ENCODE results near the gene ESYT1. TPM values are rescaled to one million over a fixed set of nuclear protein-coding genes. Genes with fewer than 3 reads are reported as not detected.
"Not testable (repeated sequence)": the region's sequence is repeated elsewhere in the genome, so short reads cannot be mapped to it uniquely, and the experiment has no call there.

The ESYT1 gene
- total RNA-seq, 1 experiment from 2014 or later, result 75.7 TPM

DNA sequence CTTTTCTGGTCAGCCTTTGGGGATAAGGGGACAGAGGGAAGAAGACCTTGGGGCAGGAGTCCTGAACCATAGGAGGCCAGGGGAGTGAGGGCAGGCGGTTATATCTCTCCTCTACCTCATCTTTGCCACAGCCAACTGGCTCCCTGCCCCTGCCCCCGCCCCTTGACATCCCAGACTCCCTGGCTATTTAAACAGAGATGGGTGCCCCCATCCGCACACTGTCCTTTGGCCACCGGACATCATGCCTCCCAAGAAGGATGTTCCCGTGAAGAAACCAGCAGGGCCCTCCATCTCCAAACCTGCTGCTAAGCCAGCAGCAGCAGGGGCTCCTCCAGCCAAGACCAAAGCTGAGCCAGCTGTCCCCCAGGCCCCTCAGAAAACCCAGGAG, 25.6 kb downstream of the ESYT1 start:
- H3K9me3 ChIP-seq (ENCODE audit: low read length), result no peaks in the 10 kb centered on the region
- peaks cover 19% of the 10 kb centered on the region for H3K79me2 ChIP-seq (ENCODE audit: low read length)
- H3K4me3 ChIP-seq (ENCODE audit: low read length), result peak overlapping the region; percentile 83; the same call in 1 of the 2 replicates
- H3K36me3 ChIP-seq (ENCODE audit: insufficient read depth, low read length), result no peaks in the 10 kb centered on the region
- no peaks in the 10 kb centered on the region for H3K9me2 ChIP-seq (replicated peaks; ENCODE audit: insufficient read depth, low read length)
- H3K4me2 ChIP-seq (ENCODE audit: low read depth, low read length, poor library complexity, severe bottlenecking), result peak overlapping the region; percentile 89
- peaks cover 38% of the 10 kb centered on the region for H3K4me1 ChIP-seq (ENCODE audit: low read length)
- H3K27me3 ChIP-seq (ENCODE audit: low read length), result no peaks in the 10 kb centered on the region
- DNase-seq, result no peak
- H3K27ac ChIP-seq (ENCODE audit: low read length), result peak overlapping the region; percentile 14; the same call in 1 of the 2 replicates
- peak overlapping the region; percentile 89 for H3K9ac ChIP-seq (ENCODE audit: low read length)
- H4K20me1 ChIP-seq (ENCODE audit: insufficient read depth, low read depth, low read length), result no peaks in the 10 kb centered on the region
- no peak overlapping the region for H2AFZ ChIP-seq (ENCODE audit: low read length)

DNA sequence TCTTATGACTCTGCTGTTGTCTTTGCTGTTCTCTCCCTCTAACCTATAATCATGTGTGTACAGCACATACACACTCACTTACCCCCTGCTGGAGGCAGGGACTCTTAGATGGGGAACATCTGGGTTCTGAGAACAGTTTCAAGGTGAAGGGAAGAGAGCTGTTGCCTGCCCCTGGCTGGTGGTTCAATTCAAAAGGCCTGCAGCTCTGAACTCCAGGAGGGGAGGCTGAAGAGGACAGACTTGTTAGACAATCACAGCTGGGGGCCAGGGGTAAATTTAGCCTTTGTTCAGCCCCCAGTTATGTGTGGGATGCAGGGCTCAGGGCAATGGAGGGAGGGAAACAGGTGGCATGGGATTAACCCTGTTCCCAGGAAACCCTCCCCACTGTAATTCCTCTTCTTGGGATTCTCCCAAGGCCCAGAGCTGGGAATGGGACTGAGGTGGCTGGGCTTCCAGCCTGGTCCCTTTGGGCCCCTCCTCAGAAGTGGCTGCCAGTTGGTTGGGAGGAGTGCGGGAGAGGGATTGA, 26.2 kb downstream of the ESYT1 start:
- Histone ChIP-seq H4K20me1 (ENCODE audit: insufficient read depth, low read depth, low read length) (no peaks in the 10 kb centered on the region), H3K4me2 (ENCODE audit: low read depth, low read length, poor library complexity, severe bottlenecking) (peak overlapping the region; percentile 89), H3K4me1 (ENCODE audit: low read length) (peaks cover 40% of the 10 kb centered on the region), H2AFZ (ENCODE audit: low read length) (no peak overlapping the region), H3K4me3 (ENCODE audit: low read length) (no peak overlapping the region), H3K79me2 (ENCODE audit: low read length) (peaks cover 25% of the 10 kb centered on the region), H3K9me3 (ENCODE audit: low read length) (no peaks in the 10 kb centered on the region), H3K9ac (ENCODE audit: low read length) (peak overlapping the region; percentile 89), H3K36me3 (ENCODE audit: insufficient read depth, low read length) (no peaks in the 10 kb centered on the region), H3K27me3 (ENCODE audit: low read length) (no peaks in the 10 kb centered on the region), H3K27ac (ENCODE audit: low read length) (peak overlapping the region; percentile 14; the same call in 1 of the 2 replicates), H3K9me2 (replicated peaks; ENCODE audit: insufficient read depth, low read length) (no peaks in the 10 kb centered on the region)
- peak; percentile 54 for DNase-seq

DNA sequence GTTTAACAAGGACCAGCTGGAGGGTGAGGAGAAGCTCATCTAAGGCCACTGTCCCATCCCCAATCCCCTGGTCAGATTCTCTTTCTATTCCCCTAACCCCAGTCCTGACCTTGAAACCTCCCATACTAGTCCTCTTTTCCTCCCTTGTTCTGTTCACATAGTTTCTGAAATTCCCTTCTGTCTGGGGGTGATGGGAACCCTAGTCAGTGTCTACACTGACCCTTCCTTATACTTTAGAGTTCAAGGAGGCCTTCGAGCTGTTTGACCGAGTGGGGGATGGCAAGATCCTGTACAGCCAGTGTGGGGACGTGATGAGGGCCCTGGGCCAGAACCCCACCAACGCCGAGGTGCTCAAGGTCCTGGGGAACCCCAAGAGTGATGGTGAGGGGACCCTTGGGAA, 26.8 kb downstream of the ESYT1 start:
- no peak overlapping the region for H3K4me3 ChIP-seq (ENCODE audit: low read length)
- H3K9me2 ChIP-seq (replicated peaks; ENCODE audit: insufficient read depth, low read length), result no peaks in the 10 kb centered on the region
- no peak for DNase-seq
- H3K27me3 ChIP-seq (ENCODE audit: low read length), result no peaks in the 10 kb centered on the region
- H3K27ac ChIP-seq (ENCODE audit: low read length), result no peak overlapping the region
- H3K9me3 ChIP-seq (ENCODE audit: low read length), result no peaks in the 10 kb centered on the region
- H3K36me3 ChIP-seq (ENCODE audit: insufficient read depth, low read length), result peaks cover 2% of the 10 kb centered on the region
- H3K4me1 ChIP-seq (ENCODE audit: low read length), result peaks cover 45% of the 10 kb centered on the region
- H3K9ac ChIP-seq (ENCODE audit: low read length), result peak overlapping the region; percentile 89; the same call in 1 of the 2 replicates
- H4K20me1 ChIP-seq (ENCODE audit: insufficient read depth, low read depth, low read length), result peaks cover 2% of the 10 kb centered on the region; the same call in 1 of the 2 replicates
- H2AFZ ChIP-seq (ENCODE audit: low read length), result no peak overlapping the region
- H3K79me2 ChIP-seq (ENCODE audit: low read length), result peaks cover 30% of the 10 kb centered on the region
- no peak overlapping the region for H3K4me2 ChIP-seq (ENCODE audit: low read depth, low read length, poor library complexity, severe bottlenecking)

DNA sequence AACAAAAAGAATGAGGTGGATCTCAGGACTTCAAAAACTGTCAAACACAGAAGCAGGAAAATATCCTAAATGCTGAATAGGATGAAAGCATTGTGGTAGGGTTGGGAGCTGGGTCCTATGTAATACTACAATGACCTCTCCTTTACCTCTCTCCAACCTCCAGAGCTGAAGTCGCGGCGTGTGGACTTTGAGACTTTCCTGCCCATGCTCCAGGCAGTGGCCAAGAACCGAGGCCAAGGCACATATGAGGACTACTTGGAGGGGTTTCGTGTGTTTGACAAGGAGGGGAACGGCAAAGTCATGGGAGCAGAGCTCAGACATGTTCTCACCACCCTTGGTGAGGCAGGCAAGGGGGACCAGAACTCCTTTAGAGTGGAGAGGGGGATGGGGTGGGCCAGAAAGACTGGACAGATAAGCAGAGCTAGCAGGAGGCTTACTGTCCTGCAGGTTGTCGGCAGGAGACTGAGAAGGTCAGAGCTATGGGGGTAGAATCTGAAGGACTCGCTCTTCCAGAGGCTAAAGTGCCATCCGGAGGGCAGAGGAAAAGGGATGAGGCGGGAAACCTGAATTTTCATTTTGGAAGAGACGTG, 27.3 kb downstream of the ESYT1 start:
- H3K9ac ChIP-seq (ENCODE audit: low read length), result no peak overlapping the region
- H3K9me3 ChIP-seq (ENCODE audit: low read length), result no peaks in the 10 kb centered on the region
- H3K4me2 ChIP-seq (ENCODE audit: low read depth, low read length, poor library complexity, severe bottlenecking), result no peak overlapping the region
- no peaks in the 10 kb centered on the region for H3K9me2 ChIP-seq (replicated peaks; ENCODE audit: insufficient read depth, low read length)
- peaks cover 8% of the 10 kb centered on the region for H3K36me3 ChIP-seq (ENCODE audit: insufficient read depth, low read length)
- H2AFZ ChIP-seq (ENCODE audit: low read length), result no peak overlapping the region
- no peak overlapping the region for H3K27ac ChIP-seq (ENCODE audit: low read length)
- H3K4me3 ChIP-seq (ENCODE audit: low read length), result no peak overlapping the region
- H4K20me1 ChIP-seq (ENCODE audit: insufficient read depth, low read depth, low read length), result peaks cover 8% of the 10 kb centered on the region; the same call in 1 of the 2 replicates
- DNase-seq, result no peak
- H3K27me3 ChIP-seq (ENCODE audit: low read length), result no peaks in the 10 kb centered on the region
- H3K4me1 ChIP-seq (ENCODE audit: low read length), result peaks cover 51% of the 10 kb centered on the region
- peaks cover 35% of the 10 kb centered on the region for H3K79me2 ChIP-seq (ENCODE audit: low read length)

DNA sequence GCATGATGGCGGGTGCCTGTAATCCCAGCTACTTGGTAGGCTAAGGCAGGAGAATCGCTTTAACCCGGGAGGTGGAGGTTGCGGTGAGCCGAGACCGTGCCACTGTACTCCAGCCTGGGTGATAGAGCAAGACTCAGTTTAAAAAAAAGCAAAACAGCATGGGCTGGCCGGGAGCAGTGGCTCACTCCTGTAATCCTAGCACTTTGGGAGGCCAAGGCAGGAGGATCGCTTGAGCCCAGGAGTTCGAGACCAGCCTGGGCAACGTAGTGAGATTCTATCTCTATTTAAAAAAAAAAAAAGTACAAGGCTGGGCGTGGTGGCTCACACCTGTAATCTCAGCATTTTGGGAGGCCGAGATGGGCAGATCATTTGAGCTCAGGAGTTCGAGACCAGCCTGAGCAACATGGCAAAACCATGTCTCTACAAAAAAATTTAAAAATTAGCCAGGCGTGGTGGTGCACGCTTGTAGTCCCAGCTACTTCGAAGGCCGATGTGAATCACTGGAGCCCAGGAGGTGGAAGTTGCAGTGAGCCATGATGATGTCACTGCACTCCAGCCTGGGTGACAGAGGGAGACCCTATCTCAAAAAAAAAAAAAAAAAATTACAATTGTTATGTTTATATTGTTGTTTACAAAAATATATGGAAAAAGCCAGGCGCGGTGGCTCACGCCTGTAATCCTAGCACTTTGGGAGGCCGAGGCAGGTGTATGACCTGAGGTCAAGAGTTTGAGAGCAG, 28.6 kb downstream of the ESYT1 start:
- H3K9ac ChIP-seq (ENCODE audit: low read length), result peak overlapping the region; percentile 80
- not testable (repeated sequence) for H3K27me3 ChIP-seq (ENCODE audit: low read length); H4K20me1 ChIP-seq (ENCODE audit: insufficient read depth, low read depth, low read length); DNase-seq; H3K9me2 ChIP-seq (replicated peaks; ENCODE audit: insufficient read depth, low read length); H2AFZ ChIP-seq (ENCODE audit: low read length); H3K9me3 ChIP-seq (ENCODE audit: low read length)
- H3K4me1 ChIP-seq (ENCODE audit: low read length), result peaks cover 54% of the 10 kb centered on the region
- peaks cover 20% of the 10 kb centered on the region for H3K36me3 ChIP-seq (ENCODE audit: insufficient read depth, low read length)
- H3K4me2 ChIP-seq (ENCODE audit: low read depth, low read length, poor library complexity, severe bottlenecking), result peak overlapping the region; percentile 77
- H3K4me3 ChIP-seq (ENCODE audit: low read length), result peak overlapping the region; percentile 68
- peaks cover 37% of the 10 kb centered on the region for H3K79me2 ChIP-seq (ENCODE audit: low read length)
- peak overlapping the region; percentile 82 for H3K27ac ChIP-seq (ENCODE audit: low read length)

DNA sequence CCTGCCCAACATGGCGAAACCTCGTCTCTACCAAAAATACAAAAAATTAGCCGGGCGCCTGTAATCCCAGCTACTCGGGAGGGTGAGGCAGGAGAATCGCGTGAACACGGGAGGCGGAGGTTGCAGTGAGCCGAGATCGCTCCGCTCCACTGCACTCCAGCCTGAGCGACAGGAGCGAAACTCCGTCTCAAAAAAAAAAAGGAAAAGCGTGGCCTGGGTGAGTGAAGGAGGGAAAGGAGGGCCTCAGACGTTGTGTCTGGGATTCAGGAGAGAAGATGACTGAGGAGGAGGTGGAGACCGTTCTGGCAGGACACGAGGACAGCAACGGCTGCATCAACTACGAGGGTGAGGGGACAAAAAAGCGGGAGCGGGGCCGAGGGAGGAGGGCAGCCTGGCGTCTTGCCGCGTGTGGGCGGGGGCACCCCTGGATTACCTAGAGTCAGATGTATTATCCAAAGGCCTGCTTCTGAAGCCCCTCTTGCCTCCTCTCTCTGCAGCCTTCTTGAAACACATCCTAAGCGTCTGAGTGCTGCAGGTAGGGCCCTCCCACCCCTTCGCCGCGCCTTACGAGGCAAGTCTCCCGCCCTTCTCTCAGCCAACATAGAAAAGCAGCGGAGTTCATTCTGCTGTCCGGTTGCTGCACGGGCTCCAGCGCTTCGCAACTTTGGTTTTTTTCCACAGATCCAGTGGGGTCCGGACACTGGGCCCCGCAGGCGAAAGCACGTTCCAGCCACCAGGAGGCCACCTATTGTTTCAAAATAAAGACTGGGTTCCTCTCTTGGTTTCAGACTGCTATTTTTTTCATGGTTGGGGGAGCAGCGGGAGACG, 29.3 kb downstream of the ESYT1 start:
- Histone ChIP-seq H3K79me2 (ENCODE audit: low read length) (peaks cover 37% of the 10 kb centered on the region), H3K36me3 (ENCODE audit: insufficient read depth, low read length) (peaks cover 25% of the 10 kb centered on the region), H3K9me3 (ENCODE audit: low read length) (no peaks in the 10 kb centered on the region), H3K4me3 (ENCODE audit: low read length) (peak overlapping the region; percentile 68), H3K4me1 (ENCODE audit: low read length) (peaks cover 58% of the 10 kb centered on the region), H4K20me1 (ENCODE audit: insufficient read depth, low read depth, low read length) (peaks cover 8% of the 10 kb centered on the region; the same call in 1 of the 2 replicates), H2AFZ (ENCODE audit: low read length) (peak overlapping the region; percentile 55; the same call in 1 of the 2 replicates), H3K9me2 (replicated peaks; ENCODE audit: insufficient read depth, low read length) (no peaks in the 10 kb centered on the region), H3K27ac (ENCODE audit: low read length) (peak overlapping the region; percentile 82), H3K27me3 (ENCODE audit: low read length) (no peaks in the 10 kb centered on the region), H3K4me2 (ENCODE audit: low read depth, low read length, poor library complexity, severe bottlenecking) (peak overlapping the region; percentile 77), H3K9ac (ENCODE audit: low read length) (peak overlapping the region; percentile 80)
- peak; percentile 90 for DNase-seq

DNA sequence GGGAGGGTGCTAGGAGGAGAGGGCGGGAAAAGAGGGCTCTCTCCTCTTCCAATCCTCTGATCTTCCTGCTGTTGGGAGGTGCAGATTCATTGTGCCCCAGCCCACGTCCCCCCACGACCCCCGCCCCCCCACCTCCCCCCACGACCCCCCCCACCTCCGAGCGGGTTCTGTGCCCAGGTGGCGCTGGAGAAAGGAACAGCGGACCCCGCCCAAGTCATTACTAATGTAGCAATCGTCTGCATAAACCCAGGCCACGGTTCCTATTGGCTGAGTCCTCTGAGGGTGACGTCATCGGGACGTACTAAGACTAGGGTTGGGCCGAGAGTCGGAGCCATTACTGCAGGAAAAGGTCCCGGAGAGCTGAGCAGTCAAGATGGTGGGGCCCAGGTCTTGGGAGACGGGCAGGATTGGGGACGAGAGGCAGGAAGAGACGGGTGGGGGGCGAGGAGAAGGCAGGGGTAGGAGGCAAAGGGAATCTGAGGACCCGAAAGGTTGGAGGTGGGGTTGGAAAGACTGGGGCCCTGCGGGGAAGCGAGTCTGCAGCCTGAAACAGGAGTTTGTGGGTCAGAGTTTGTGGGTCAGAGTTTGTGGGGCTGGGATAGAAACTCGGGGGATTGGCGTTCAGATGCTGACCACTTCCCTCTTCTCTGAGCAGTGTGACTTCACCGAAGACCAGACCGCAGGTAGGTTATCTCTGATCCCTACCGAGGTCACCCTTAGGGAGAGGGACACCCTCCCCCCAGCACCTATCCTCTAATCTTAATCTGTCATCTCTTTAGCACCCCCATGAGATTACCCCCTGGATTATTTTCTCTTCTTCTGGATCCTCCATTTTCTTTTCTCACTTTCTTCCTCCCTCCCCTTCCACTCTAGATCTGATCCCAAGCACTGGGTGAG, 30.2 kb downstream of the ESYT1 start, which contains the start of gene MYL6:
Gene MYL6 (plus strand): TSS at position 331 of the 897 bp plus-strand sequence. CDS start 43 bp downstream, at position 374.
- Histone ChIP-seq H3K9me2 (replicated peaks; ENCODE audit: insufficient read depth, low read length) (no peaks in the 10 kb centered on the region), H3K36me3 (ENCODE audit: insufficient read depth, low read length) (peaks cover 32% of the 10 kb centered on the region), H2AFZ (ENCODE audit: low read length) (peak within 1 kb of the TSS; percentile 55; the same call in 1 of the 2 replicates), H3K9ac (ENCODE audit: low read length) (peak within 1 kb of the TSS; percentile 93), H3K27me3 (ENCODE audit: low read length) (no peaks in the 10 kb centered on the region), H3K4me3 (ENCODE audit: low read length) (peak within 1 kb of the TSS; percentile 84), H3K4me2 (ENCODE audit: low read depth, low read length, poor library complexity, severe bottlenecking) (peak within 1 kb of the TSS; percentile 80), H3K27ac (ENCODE audit: low read length) (peak within 1 kb of the TSS; percentile 82), H3K4me1 (ENCODE audit: low read length) (peaks cover 60% of the 10 kb centered on the region), H3K9me3 (ENCODE audit: low read length) (no peaks in the 10 kb centered on the region), H3K79me2 (ENCODE audit: low read length) (peaks cover 29% of the 10 kb centered on the region), H4K20me1 (ENCODE audit: insufficient read depth, low read depth, low read length) (peaks cover 8% of the 10 kb centered on the region; the same call in 1 of the 2 replicates)
- peak; percentile 99 for DNase-seq
